Stomach smooth muscle (tissue), 2 donors: ENCODE measurements around the gene RAD51AP1.

ENCODE experiments used
- H3K27ac ChIP-seq: one replicate; pipeline ENCODE4 v1.7.0; 2013; ENCODE audit warnings: mild to moderate bottlenecking, low read length, inconsistent platforms
- H3K27me3 ChIP-seq, 2 donors: one replicate each; pipeline ENCODE4 v1.7.0; 2013; ENCODE audit warnings: low read length in 2 of 2; ENCODE audit not compliant: insufficient read depth in 2 of 2, control insufficient read depth in 1 of 2
- H3K36me3 ChIP-seq, 2 donors: one replicate each; pipeline ENCODE4 v1.7.0; 2013; ENCODE audit warnings: low read length in 2 of 2; ENCODE audit not compliant: control insufficient read depth in 2 of 2, insufficient read depth in 2 of 2
- H3K4me1 ChIP-seq: one replicate; pipeline ENCODE4 v1.7.0; 2013; ENCODE audit warnings: low read length; ENCODE audit not compliant: control insufficient read depth, insufficient read depth
- H3K4me3 ChIP-seq, 2 donors: one replicate each; pipeline ENCODE4 v1.7.0; 2013; ENCODE audit warnings: low read length in 2 of 2
- H3K9ac ChIP-seq, 2 donors: one replicate each; pipeline ENCODE4 v1.7.0; 2013; ENCODE audit warnings: low read length in 2 of 2, mild to moderate bottlenecking in 1 of 2
- H3K9me3 ChIP-seq, 2 donors: one replicate each; pipeline ENCODE4 v1.7.0; 2013; ENCODE audit warnings: low read length in 2 of 2; ENCODE audit not compliant: control insufficient read depth in 2 of 2
- donor health status: healthy.
- donor health status: Pancreatic carcinoma.

The RAD51AP1 gene

GRCh38 chr12:4567073-4567881 is 28.6 kb downstream of the RAD51AP1 start:
- H3K27me3 ChIP-seq: peaks cover 3 to 12% of the 10 kb centered on the region in 2 donors
- no peak overlapping the region for H3K9ac ChIP-seq
- no peaks in the 10 kb centered on the region for H3K9me3 ChIP-seq
- peaks cover 3% of the 10 kb centered on the region for H3K4me1 ChIP-seq
- H3K36me3 ChIP-seq: no peaks in the 10 kb centered on the region
- H3K4me3 ChIP-seq: no peak overlapping the region
- no peak overlapping the region for H3K27ac ChIP-seq

GRCh38 chr12:4569261-4569660 is 30.6 kb downstream of the RAD51AP1 start:
- Histone ChIP-seq H3K27me3 (peaks cover 3 to 6% of the 10 kb centered on the region in 2 donors), H3K9ac (no peak overlapping the region), H3K36me3 (no peaks in the 10 kb centered on the region), H3K4me1 (no peaks in the 10 kb centered on the region), H3K27ac (no peak overlapping the region), H3K4me3 (no peak overlapping the region), H3K9me3 (no peaks in the 10 kb centered on the region)

DNA sequence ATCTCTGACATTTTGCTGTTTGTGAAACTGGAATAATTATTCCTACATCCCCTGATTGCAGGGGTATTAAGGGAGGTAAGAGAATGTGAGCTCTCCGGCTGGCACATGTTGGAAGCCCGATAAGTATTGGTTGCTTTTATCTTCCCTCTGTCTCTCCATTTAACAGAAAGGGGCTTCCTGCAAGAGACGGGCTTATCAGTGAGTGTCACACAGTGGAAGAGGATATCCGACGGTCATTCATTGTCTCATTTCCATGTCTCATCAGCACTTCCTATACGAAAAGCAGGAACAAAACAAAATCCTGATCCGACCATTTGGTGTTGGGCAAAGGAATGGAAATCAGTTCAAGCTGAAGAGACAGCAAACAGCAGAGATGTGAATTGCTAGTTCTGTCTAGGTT is 34.0 kb downstream of the RAD51AP1 start:
- no peak overlapping the region for H3K27ac ChIP-seq
- peaks cover under 1 to 3% of the 10 kb centered on the region in 2 donors for H3K27me3 ChIP-seq
- H3K4me1 ChIP-seq: no peaks in the 10 kb centered on the region
- H3K36me3 ChIP-seq: no peaks in the 10 kb centered on the region
- H3K4me3 ChIP-seq: no peak overlapping the region
- H3K9me3 ChIP-seq: no peaks in the 10 kb centered on the region
- H3K9ac ChIP-seq: no peak overlapping the region

- Histone ChIP-seq H3K36me3 (no peaks in the 10 kb centered on the region), H3K4me1 (no peaks in the 10 kb centered on the region), H3K9ac (no peak overlapping the region), H3K27ac (no peak overlapping the region), H3K4me3 (no peak overlapping the region), H3K27me3 (peaks cover 4 to 7% of the 10 kb centered on the region in 2 donors), H3K9me3 (no peaks in the 10 kb centered on the region)
Observed at GRCh38 chr12:4579305-4580102, 40.8 kb downstream of the RAD51AP1 start.

GRCh38 chr12:4580281-4580688 is 41.6 kb downstream of the RAD51AP1 start:
- H3K27me3 ChIP-seq: peaks cover 4 to 9% of the 10 kb centered on the region in 2 donors
- no peaks in the 10 kb centered on the region for H3K4me1 ChIP-seq
- H3K36me3 ChIP-seq: no peaks in the 10 kb centered on the region
- H3K9ac ChIP-seq: no peak overlapping the region
- H3K4me3 ChIP-seq: no peak overlapping the region
- H3K27ac ChIP-seq: no peak overlapping the region
- H3K9me3 ChIP-seq: no peaks in the 10 kb centered on the region

DNA sequence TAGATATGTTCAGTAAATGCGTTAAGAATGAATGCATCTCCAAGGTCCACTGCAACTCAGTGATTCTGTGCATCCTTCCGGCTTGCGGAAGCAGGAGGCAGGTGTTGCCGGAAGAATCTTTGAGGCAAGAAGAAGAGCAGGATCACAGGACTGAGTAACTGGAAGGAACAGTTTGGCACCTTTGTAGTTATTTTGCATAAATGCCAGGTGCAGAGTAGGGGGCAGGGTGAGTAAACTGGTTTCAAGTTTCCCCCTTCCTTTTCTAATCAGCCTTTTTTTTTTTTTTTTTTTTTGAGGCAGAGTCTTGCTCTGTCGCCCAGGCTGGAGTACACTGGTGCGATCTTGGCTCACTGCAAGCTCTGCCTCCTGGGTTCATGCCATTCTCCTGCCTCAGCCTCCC is 45.6 kb downstream of the RAD51AP1 start:
- Histone ChIP-seq H3K9me3 (no peaks in the 10 kb centered on the region), H3K36me3 (no peaks in the 10 kb centered on the region), H3K4me3 (no peak overlapping the region), H3K27ac (no peak overlapping the region), H3K27me3 (peaks cover 4 to 11% of the 10 kb centered on the region in 2 donors), H3K9ac (no peak overlapping the region), H3K4me1 (no peaks in the 10 kb centered on the region)

- Histone ChIP-seq H3K27ac (no peak overlapping the region), H3K9ac (no peak overlapping the region), H3K27me3 (peaks cover 4 to 8% of the 10 kb centered on the region in 2 donors), H3K4me1 (no peaks in the 10 kb centered on the region), H3K36me3 (no peaks in the 10 kb centered on the region), H3K4me3 (no peak overlapping the region), H3K9me3 (no peaks in the 10 kb centered on the region)
Observed at GRCh38 chr12:4584896-4585295, 46.2 kb downstream of the RAD51AP1 start.

DNA sequence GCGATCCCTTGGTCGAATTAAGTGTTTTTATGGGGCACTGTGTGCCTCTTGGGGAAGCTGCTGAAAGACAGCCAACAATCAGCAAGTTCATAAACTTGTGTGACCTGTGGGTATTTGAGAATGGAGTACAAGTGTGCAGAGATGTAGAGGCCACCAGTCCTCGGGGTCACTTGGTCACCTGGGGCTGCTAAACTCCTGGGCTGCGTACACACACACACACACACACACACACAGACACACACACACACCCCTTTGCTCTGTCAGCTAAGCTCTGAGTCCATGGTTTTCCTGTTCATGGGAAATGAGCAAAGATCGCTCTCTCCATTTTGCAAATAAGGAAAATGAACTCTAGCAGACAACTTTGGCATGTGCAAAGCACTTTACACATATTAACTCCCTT is 47.8 kb downstream of the RAD51AP1 start:
- Histone ChIP-seq H3K9ac (no peak overlapping the region), H3K27ac (no peak overlapping the region), H3K4me3 (no peak overlapping the region), H3K36me3 (no peaks in the 10 kb centered on the region), H3K4me1 (no peaks in the 10 kb centered on the region), H3K9me3 (no peaks in the 10 kb centered on the region), H3K27me3 (peaks cover 5 to 7% of the 10 kb centered on the region in 2 donors)

GRCh38 chr12:4587108-4587507 is 48.4 kb downstream of the RAD51AP1 start:
- H3K36me3 ChIP-seq: no peaks in the 10 kb centered on the region
- H3K9ac ChIP-seq: no peak overlapping the region
- peaks cover 4 to 9% of the 10 kb centered on the region in 2 donors for H3K27me3 ChIP-seq
- no peaks in the 10 kb centered on the region for H3K9me3 ChIP-seq
- no peak overlapping the region for H3K4me3 ChIP-seq
- H3K27ac ChIP-seq: no peak overlapping the region
- no peaks in the 10 kb centered on the region for H3K4me1 ChIP-seq

DNA sequence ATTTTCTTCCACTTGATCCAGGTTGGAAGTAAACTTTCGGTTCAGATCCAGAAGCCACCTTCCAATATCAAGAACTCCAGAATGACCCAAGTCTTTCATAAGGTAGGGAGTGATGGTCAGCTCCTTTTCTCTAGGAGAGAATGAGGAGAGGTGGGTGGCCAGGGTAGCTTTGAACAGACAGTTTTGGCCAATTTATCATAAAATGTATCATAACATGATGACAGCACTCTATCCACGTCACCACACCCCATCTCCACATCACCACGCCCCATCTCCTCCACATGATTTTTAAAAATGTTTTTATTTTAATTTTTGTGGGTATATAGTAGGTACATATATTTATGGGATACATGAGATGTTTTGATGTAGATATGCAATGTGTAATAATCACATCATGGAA is 50.2 kb downstream of the RAD51AP1 start:
- no peak overlapping the region for H3K4me3 ChIP-seq
- no peak overlapping the region for H3K9ac ChIP-seq
- peaks cover 4 to 8% of the 10 kb centered on the region in 2 donors for H3K27me3 ChIP-seq
- H3K9me3 ChIP-seq: no peaks in the 10 kb centered on the region
- no peak overlapping the region for H3K27ac ChIP-seq
- H3K4me1 ChIP-seq: no peaks in the 10 kb centered on the region
- H3K36me3 ChIP-seq: no peaks in the 10 kb centered on the region

DNA sequence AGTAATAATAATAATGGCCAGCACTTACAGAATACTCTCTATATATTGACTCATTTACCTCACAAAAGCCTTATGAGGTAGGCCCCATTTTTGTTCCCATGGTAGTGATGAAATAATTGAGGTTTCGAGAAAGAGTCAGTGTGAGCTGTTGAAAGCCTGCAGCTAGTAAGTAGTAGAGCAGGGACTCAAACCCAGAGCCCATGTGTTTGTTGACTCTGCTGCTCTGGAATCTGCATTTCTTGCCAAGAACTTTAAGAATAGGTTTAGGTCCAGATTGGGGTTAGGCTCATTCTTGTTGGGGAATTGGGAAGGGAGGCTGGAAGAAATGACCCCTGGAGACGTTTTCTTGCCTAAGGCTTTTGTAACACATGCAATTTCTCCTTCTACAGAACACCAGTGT is 51.3 kb downstream of the RAD51AP1 start:
- Histone ChIP-seq H3K36me3 (no peaks in the 10 kb centered on the region), H3K9me3 (no peaks in the 10 kb centered on the region), H3K9ac (no peak overlapping the region), H3K4me3 (no peak overlapping the region), H3K27ac (no peak overlapping the region), H3K27me3 (peaks cover 4 to 6% of the 10 kb centered on the region in 2 donors), H3K4me1 (no peaks in the 10 kb centered on the region)
